ENCODE data around the gene NFIB. TPM values are rescaled to one million over a fixed set of nuclear protein-coding genes. Genes with fewer than 3 reads are reported as not detected.

The NFIB gene
- total RNA-seq, 1 donor from 2014 or later = 99.4 TPM

DNA sequence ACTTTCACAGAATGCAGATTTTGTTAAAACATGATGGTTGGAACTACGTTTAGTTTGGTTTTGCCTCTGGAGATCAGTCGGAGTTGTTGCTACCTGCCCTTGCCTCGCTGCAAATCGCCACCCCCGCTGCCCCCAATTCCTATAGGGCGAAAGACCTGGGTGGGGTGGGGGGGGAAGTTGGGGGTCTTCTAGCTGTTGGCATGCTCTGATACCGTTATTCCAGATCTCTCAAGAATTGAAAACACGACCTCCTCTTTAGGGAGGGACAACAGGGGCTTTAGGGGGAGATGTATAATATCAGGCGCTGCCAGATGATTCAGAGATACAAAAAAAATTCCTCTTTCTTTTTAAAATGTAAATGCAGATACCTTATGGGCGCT, 36.4 kb upstream of the NFIB start:
- ATAC-seq = no peak
- Histone ChIP-seq H3K36me3 (no peaks in the 10 kb centered on the region), H3K27ac (peak overlapping the region; percentile 81), H3K27me3 (peaks cover 44% of the 10 kb centered on the region), H3K4me3 (peak overlapping the region; percentile 57), H3K4me1 (peaks cover 20% of the 10 kb centered on the region), H3K9me3 (no peaks in the 10 kb centered on the region)
- intact Hi-C loops (cut with DNase I) = no loop called here
- no peak for DNase-seq
- TF ChIP-seq, protein P1, sequence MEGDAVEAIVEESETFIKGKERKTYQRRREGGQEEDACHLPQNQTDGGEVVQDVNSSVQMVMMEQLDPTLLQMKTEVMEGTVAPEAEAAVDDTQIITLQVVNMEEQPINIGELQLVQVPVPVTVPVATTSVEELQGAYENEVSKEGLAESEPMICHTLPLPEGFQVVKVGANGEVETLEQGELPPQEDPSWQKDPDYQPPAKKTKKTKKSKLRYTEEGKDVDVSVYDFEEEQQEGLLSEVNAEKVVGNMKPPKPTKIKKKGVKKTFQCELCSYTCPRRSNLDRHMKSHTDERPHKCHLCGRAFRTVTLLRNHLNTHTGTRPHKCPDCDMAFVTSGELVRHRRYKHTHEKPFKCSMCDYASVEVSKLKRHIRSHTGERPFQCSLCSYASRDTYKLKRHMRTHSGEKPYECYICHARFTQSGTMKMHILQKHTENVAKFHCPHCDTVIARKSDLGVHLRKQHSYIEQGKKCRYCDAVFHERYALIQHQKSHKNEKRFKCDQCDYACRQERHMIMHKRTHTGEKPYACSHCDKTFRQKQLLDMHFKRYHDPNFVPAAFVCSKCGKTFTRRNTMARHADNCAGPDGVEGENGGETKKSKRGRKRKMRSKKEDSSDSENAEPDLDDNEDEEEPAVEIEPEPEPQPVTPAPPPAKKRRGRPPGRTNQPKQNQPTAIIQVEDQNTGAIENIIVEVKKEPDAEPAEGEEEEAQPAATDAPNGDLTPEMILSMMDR (IDR thresholded peaks at IDR 0.05) = no peak

DNA sequence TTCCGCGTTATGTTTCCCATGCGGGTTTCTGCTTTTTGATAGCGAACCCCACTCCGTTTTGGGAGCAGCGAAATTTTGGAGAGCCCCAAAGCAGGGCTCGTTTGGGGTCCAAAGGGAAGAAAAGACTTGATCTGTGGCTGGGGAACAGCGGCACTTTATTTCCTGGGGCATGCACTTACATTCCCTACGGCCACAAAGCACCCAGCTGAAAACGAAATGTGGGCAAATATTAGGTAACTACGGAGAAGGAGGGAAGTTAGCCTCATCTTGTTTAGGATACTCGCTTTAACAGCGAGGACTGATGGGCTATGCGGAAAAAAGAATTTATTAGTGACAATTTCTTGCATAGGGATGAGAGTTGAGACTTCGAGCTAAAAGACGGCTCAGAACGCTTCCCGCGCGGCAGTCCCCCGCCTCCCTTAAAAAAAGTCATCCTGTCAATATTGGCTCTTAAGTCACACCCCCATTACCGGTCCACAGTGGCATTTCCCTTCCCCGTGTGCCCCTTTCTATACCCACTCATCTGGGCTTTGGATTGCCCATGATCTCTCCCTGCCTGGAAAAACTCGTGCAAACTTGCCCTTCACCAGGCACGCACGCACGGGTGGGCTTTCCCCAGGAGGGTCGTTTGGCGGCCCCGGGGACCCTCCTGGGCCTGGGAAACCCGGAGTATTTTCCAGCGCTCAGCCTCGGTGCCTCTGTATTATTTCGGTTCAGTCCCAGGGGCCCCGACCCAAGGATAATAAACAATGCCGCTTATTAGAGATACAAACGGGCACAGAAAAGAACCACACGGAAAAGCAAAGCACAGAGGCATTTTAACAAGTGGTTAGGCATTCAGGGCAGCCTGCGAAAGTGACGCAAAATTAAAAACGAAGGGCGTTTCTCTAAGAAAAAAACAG, 35.8 kb upstream of the NFIB start:
- Histone ChIP-seq H3K36me3 (no peaks in the 10 kb centered on the region), H3K4me1 (peaks cover 20% of the 10 kb centered on the region), H3K27me3 (peaks cover 50% of the 10 kb centered on the region), H3K4me3 (peak overlapping the region; percentile 57), H3K9me3 (no peaks in the 10 kb centered on the region), H3K27ac (peak overlapping the region; percentile 81)
- ATAC-seq = no peak
- TF ChIP-seq, protein P1 (IDR thresholded peaks at IDR 0.05) = no peak
- DNase-seq = no peak
- intact Hi-C loops (cut with DNase I) = no loop called here

DNA sequence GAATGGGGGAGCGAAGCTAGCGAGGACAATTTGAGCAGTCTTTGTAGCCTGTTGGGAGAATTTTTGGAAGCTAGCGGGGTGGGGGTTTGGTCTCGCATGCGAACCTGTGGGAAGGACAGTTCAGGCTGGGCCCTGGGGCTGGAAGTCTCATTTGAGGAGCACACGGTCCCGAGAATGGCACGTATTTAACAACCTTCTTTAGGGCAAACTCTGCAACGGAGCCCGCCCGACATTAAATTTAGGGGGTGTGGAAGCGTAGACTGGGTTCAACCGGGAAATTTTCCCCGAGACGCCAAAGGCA, 35.2 kb upstream of the NFIB start:
- H3K4me3 ChIP-seq = peak overlapping the region; percentile 57
- H3K27ac ChIP-seq = peak overlapping the region; percentile 81
- peaks cover 50% of the 10 kb centered on the region for H3K27me3 ChIP-seq
- ATAC-seq = no peak
- peaks cover 23% of the 10 kb centered on the region for H3K4me1 ChIP-seq
- intact Hi-C loops (cut with DNase I) = no loop called here
- TF ChIP-seq, protein P1 (IDR thresholded peaks at IDR 0.05) = no peak
- DNase-seq = no peak
- H3K36me3 ChIP-seq = no peaks in the 10 kb centered on the region
- no peaks in the 10 kb centered on the region for H3K9me3 ChIP-seq

DNA sequence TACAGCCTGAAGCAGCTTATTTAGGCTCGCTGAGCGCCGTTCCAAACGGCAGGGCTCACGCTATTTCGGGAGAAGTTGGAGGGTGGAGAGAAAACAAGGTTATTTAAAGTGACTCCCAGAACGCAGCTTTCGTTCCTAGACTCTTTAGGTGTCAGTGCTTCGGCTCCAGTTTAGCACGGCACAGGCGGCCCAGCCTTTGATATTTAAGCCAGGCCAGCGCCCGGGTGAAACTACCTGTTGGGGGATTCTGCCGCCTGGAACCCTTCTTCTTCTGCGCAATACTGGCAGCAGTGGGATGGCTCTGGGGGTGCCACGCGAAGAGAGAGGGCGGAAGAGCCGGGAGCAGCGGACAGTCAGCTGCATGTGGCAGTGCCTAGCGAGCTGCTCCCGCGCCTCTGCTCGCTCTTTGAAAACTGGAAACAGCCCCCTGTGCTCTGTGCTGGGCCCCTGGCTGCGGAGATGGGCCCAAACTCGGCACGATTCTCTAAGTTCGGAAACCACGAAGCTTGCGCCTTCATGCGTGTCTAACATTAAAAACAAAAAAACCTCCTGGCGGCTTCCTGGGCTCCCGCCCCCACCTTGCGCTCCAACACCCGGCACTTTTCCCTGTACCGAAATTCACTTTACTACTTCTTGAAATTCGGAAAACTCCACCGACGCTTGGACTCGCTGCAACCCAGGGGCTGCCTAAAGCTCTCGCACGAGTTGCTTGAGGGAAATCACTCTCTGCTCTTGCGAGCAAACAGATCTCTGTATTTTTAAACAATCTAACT, 34.6 kb upstream of the NFIB start:
- DNase-seq (no peak), ATAC-seq (no peak)
- Histone ChIP-seq H3K27me3 (peaks cover 50% of the 10 kb centered on the region), H3K4me1 (peaks cover 23% of the 10 kb centered on the region), H3K4me3 (peak overlapping the region; percentile 57), H3K27ac (peak overlapping the region; percentile 81), H3K36me3 (no peaks in the 10 kb centered on the region), H3K9me3 (no peaks in the 10 kb centered on the region)
- TF ChIP-seq, protein P1 (IDR thresholded peaks at IDR 0.05) = no peak
- intact Hi-C loops (cut with DNase I) = no loop called here

DNA sequence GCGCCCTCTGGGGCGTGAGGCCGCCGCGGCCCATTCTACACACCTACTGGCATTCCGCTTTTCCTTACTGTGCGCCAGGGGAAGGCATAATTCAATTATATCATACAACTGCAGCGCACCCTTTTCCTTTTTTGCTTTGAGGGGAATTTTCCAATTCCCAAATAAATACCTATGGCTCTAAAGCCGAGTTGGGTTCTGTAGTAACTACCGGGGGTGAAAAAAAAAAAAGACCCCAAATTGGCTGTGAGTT, 34.1 kb upstream of the NFIB start:
- ATAC-seq (no peak), DNase-seq (no peak)
- H3K27ac ChIP-seq = peak overlapping the region; percentile 81
- H3K36me3 ChIP-seq = no peaks in the 10 kb centered on the region
- H3K27me3 ChIP-seq = peaks cover 50% of the 10 kb centered on the region
- intact Hi-C loops (cut with DNase I) = no loop called here
- H3K4me1 ChIP-seq = peaks cover 21% of the 10 kb centered on the region
- TF ChIP-seq, protein P1 (IDR thresholded peaks at IDR 0.05) = no peak
- peak overlapping the region; percentile 57 for H3K4me3 ChIP-seq
- no peaks in the 10 kb centered on the region for H3K9me3 ChIP-seq
